GM18873 (cell line): ENCODE measurements around the gene HIRA.
"Not testable (repeated sequence)": the region's sequence is repeated elsewhere in the genome, so short reads cannot be mapped to it uniquely, and the experiment has no call there.

Source experiments
- ATAC-seq: cut with Tn5 transposase; IDR thresholded peaks from one replicate; pipeline ENCODE4 v1.9.1; 2021; ENCODE audit warnings: mild to moderate bottlenecking, moderate library complexity, moderate number of reproducible peaks; ENCODE audit not compliant: unreplicated experiment, low FRiP score

The HIRA gene

GRCh38 chr22:19336133-19337075 is 95.1 kb downstream of the HIRA start:
- no peak for ATAC-seq

GRCh38 chr22:19331975-19332374 is 99.6 kb downstream of the HIRA start:
- ATAC-seq, result no peak

DNA sequence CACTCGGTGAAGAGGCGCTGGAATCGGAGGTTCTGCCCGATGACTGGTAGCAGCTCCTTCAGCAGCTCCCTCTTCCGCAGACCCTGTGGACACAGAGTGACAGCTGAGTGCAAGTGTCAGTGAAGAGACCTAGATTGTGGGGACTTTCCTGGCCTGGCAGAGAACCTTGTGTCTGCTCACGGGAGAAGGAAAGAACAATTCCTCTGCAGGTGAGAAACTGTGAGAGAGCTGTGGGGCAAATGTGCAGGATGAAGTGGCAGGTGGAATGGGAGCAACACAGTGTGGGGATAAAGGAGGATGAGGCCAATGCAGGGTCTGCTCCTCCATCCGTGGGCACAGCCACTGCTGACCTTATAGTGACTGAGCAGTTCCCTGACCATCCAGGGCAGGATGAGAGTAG is 100.1 kb downstream of the HIRA start:
- no peak for ATAC-seq

DNA sequence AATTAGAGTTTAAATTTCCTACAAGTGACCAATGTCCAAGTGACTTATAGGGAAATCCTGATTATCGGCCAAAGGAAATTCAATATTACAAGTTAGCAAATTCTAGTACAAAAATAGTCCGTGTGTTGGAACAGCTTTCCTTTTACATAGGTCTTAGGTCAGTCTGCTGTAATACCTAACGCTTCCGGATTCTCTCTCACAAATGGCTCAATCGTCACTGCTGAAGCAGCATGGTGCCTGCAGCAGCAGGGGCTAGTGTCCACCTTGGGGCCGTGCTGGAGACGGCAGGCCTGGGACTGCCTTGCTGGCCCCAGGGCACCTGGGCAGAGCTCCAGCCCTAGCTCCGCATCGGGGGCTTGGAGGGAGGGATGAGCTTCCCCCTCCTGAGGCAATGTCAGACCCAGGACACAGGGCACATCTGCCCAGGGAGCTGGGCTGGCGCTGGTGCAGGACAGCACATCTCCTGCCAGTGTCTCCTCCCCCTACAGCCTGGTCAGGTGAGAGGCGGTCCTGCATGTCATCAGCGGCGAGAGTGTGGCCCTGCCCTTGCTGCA is 100.6 kb downstream of the HIRA start:
- no peak for ATAC-seq

GRCh38 chr22:19330205-19330604 is 101.3 kb downstream of the HIRA start:
- not testable (repeated sequence) for ATAC-seq

DNA sequence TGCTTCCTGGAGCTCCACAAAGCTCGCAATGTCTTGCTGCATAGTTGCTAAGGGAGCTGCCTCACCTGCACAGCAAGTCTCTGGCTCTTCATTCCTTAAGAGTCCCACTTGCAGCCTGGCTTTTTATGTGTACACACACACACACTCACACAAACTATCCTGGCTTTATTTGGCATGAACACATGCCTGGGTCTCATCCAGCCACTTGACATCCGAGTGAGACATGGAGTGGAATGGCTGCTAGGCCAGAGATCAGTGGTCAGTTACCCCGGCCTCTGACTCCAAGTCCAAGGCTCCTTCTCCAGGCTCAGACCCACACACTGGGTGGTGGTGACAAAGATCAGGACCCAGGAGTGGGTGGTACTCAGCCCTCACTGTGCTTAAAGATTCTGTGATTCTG is 102.1 kb downstream of the HIRA start:
- ATAC-seq, result no peak

DNA sequence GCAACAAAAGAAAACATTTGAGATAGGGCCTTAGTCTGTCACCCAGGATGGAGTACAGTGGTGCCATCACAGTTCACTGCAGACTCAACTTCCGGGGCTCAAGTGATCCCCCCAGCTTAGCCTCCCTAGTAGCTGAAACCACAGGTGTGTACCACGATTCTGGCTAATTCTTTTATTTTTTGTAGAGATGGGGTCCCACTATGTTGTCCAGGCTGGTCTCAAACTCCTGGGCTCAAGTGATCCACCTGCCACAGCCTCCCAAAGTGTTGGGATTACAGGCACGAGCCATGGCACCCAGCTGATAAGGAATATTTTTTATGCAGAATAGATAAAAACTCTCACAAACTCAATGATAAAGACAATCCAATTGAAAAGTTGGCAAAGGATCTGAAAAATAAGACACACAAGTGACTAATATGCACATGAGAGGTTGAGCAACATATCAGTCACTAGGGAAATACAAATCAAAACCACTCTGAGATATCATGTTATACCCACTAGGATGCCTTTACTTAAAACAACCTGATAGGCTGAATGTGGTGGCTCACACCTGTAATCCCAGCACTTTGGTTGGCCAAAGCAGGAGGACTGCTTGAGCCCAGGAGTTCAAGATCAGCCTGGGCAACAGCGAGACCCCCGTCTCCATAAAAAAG is 106.1 kb downstream of the HIRA start:
- no peak for ATAC-seq

DNA sequence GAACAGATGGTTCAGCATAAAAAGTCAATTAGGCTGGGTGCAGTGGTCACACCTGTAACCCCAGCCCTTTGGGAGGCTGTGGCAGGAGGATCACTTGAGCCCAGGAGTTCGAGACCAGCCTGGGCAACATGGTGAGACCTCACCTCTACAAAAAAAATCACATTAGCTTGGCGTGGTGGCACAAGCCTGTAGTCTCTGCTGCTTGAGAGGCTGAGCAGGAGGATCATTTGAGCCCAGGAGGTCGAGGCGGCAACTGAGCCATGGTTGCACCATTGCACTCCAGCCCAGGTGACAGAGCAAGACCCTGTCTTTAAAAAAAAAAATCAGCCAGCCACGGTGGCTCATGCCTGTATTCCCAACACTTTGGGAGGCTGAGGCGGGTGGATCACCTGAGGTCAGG is 108.1 kb downstream of the HIRA start:
- ATAC-seq, result not testable (repeated sequence)

DNA sequence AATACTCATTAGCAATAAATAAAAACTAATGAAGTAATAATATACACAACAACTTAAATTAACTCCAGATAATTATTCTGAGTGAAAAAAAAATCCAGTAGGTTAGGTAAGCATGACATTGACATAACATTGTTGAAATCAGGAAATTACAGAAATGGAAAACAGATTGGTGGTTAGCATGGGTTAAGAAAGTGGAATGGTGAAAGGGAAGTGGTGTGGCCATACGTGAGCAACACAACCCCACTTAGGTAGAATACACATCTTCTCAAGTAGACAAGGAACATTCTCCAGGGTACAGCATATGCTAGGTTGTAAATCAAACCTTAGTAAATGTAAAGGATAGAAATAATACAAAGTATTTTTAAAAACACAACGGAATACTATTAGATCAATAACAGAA is 109.8 kb downstream of the HIRA start:
- no peak for ATAC-seq

- not testable (repeated sequence) for ATAC-seq
These were observed 111.4 kb downstream of the HIRA start for GRCh38 chr22:19320136-19320535.

- no peak for ATAC-seq
These were observed 112.3 kb downstream of the HIRA start for GRCh38 chr22:19319281-19319680.

GRCh38 chr22:19317865-19318264 is 113.7 kb downstream of the HIRA start:
- ATAC-seq, result no peak

DNA sequence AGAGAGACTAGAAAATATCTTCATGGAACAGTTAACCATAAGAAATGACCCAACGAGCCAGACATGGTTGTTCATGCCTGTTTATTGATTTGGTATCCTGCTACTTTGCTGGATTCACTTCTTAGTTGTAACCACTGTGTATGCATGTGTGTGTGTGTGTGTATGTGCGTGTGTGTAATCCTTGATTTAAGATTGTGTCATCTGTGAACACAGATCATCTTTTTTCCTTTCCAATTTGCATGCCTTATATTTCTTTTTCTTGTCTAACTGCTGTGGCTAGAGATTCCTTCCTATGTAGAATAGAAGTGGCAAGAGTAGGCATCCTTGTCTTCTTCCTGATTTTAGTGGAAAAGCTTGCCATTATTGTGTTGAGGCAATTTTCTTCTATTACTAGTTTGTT is 123.7 kb downstream of the HIRA start:
- ATAC-seq, result no peak

GRCh38 chr22:19306535-19306934 is 125.0 kb downstream of the HIRA start:
- not testable (repeated sequence) for ATAC-seq

- ATAC-seq, result no peak
These were observed 127.0 kb downstream of the HIRA start for GRCh38 chr22:19304547-19304946.

DNA sequence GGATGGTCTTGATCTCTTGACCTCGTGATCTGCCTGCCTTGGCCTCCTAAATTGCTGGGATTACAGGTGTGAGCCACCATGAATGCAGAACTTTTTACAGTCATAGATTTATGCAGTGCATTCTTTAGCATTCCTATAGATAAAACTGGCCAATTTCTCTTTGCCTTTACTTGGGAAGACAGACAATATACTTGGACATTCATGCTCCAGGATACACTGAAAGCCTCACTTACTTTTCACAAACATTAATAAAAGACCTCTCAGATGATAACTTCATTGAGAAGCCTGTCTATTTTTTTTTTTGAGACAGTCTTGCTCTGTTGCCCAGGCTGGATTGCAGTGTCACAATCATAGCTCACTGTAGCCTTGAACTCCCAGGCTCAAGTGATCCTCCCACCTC is 127.7 kb downstream of the HIRA start:
- ATAC-seq, result no peak

GRCh38 chr22:19295733-19296132 is 135.8 kb downstream of the HIRA start:
- no peak for ATAC-seq

DNA sequence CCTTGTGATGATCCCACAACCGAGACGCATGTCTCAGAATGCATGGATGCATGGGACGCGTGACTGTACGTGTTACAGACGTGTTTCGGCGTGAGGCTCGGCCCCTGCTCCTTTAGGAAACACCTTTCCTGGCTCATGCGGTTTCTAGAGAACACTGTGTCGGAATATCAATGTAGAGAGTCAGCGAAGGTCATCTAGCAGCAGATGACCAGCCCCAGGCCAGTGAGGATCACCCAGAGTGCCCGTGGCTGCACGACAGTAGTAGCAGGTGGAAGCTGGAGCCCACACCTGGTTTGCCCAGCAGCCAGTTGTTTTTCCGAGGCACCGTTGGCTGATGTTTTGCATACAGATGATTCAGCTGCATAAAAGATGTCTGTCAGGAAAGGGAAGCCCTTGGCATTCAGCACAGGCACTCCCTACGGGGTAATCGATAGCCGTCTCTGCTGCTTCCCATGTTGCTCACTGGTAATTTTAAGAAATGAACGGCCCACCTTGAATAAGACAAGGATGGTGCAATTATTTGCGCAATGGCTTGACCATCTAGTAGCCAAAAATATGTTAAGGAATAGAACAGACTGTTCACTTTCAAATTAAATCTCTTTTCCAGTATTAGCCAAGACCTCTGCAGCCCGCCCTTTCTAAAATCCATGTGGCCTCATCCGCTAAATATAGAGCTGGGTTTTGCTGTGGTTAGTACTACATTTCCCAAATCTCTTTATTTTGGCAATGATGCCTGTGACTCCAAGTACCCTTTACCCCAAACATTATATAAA is 138.9 kb downstream of the HIRA start:
- no peak for ATAC-seq

DNA sequence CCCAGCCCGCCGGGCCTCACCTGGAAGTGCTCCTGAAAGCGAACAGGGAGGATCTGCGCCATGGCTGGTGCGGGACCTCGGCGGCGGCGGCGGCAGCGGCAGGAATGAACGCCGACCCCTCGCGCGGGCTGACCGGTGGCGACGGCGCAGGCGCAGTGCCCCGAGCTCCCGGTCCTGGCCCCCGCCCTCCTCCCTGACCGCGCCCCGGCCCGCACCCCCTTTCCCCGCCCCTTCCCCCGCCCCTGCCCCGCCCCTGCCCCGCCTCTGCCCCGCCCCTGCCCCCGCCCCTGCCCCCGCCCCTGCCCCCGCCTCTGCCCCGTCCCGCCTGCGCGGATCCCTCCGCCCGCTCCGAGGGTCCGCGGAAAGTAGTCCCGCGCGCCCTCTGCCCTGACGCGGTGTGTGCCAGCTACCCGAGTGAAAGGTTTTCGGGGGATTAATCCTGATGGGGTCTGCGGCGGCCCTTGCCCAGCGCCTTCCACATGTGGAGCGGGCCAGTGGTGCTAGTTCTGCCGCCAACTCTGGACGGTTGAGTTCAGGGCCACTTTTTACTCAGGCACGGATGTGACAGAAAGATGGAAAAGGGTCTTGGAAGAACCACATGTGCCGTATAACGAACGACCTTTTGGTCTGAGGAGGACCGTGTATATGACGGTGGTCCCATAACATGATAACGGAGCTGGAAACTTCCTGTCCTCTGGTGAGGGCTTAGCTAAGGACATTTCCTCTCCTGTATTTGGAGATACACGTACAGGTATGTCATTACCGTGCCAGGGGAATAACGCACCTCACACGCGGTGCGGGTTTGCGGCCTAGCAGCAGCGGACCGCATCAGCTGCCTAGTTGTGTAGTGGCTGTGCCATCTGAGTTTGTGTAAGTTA is 139.7 kb downstream of the HIRA start, which contains the start of gene CLTCL1:
TSS of gene CLTCL1 (minus strand) at position 140 of the 878 bp plus-strand sequence. CDS start at position 62, 78 bp downstream.
- no peak for ATAC-seq

DNA sequence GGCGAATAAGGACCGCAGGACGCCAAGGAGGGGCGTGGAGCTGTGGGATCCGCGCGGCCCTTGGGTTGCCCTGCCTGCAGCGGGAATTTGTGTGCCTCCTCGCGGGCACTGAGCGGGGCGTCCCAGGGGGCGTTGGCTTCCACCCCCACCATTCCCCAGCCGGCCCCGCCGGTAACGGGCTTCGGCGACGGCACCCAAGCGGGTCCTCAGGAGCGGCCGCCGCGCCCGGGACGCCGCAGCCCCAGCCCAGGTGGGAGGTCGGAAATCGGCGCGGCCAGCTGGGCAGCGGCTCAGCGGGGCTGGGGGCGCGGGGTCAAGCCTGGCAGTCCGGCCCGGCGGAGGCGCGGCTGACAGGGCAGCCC is 140.3 kb downstream of the HIRA start:
- ATAC-seq, result no peak
